Endothelial cell of umbilical vein (primary cell): ENCODE data around the gene PRAMEF8. TPM values are rescaled to one million over a fixed set of nuclear protein-coding genes. Genes with fewer than 3 reads are reported as not detected.
"Not testable (repeated sequence)": the region's sequence is repeated elsewhere in the genome, so short reads cannot be mapped to it uniquely, and the experiment has no call there.

Experiments used
- BruUV-seq: library from RNA; stranded (reverse); fragments of 400-500 nt; replicated peaks from 2 replicates; lab custom pipeline; 2021; lab: Mats Ljungman, UMichigan
- CTCF ChIA-PET: fragments of 300-600, 350-600 bp; sonication (Branson Sonifier 250); formaldehyde crosslinking; loops from one replicate; lab custom pipeline; 2021; ENCODE audit warnings: antibody characterized with exemption, inconsistent platforms; lab: Charles Lee
- POLR2A ChIA-PET: fragments of 300-600, 350-600 bp; sonication (Branson Sonifier 250); formaldehyde crosslinking; loops from one replicate; lab custom pipeline; 2021; ENCODE audit warnings: antibody characterized with exemption, inconsistent platforms; lab: Charles Lee
- DNase-seq: peaks from one replicate; pipeline ENCODE4 v3.0.0-alpha.2; 2011; ENCODE audit warnings: low read depth, low spot score
- FAIRE-seq: peaks from 2 replicates; lab custom pipeline; 2011; peaks lifted over from hg19 to GRCh38; lab: Jason Lieb, UNC
- H2AFZ ChIP-seq: 2 replicates; pipeline ENCODE4 v1.6.0; 2012; ENCODE audit warnings: low read depth, low read length, control low read depth, inconsistent platforms
- H3K27ac ChIP-seq: 2 replicates; pipeline ENCODE4 v1.5.1; 2011; ENCODE audit warnings: low read depth, mild to moderate bottlenecking, control low read depth, low read length, moderate library complexity; ENCODE audit not compliant: insufficient read depth
- H3K27me3 ChIP-seq, 2 experiments: 2 replicates each; pipeline versions ENCODE4 v1.6.0 to v1.6.1; 2011; ENCODE audit warnings: low read length in 2 of 2, mixed read lengths in 1 of 2; ENCODE audit not compliant: control insufficient read depth in 2 of 2, insufficient read depth in 2 of 2
- H3K36me3 ChIP-seq, 2 experiments: 2 replicates in 1 of 2; 3 replicates in 1 of 2; pipeline ENCODE4 v1.5.1; 2011; ENCODE audit warnings: low read length in 2 of 2, mild to moderate bottlenecking in 1 of 2, moderate library complexity in 1 of 2; ENCODE audit not compliant: control insufficient read depth in 2 of 2, insufficient read depth in 2 of 2; ENCODE audit errors: extremely low read depth in 1 of 2
- H3K4me1 ChIP-seq: 3 replicates; pipeline ENCODE4 v1.5.1; 2011; ENCODE audit warnings: mild to moderate bottlenecking, low read length; ENCODE audit not compliant: control insufficient read depth, insufficient read depth; ENCODE audit errors: extremely low read depth
- H3K4me2 ChIP-seq: 2 replicates; pipeline ENCODE4 v1.6.1; 2011; ENCODE audit warnings: low read length, control low read depth, mixed read lengths; ENCODE audit not compliant: insufficient read depth
- H3K4me3 ChIP-seq, 3 experiments: fragments of 200-600 bp in 1 of 3; sonication (generic), shearing (Covaris generic) in 1 of 3; replicated peaks in 1 of 3; 2 replicates each; pipeline ENCODE4 v1.5.1; 2011 to 2016; ENCODE audit warnings: control low read depth in 3 of 3, low read length in 3 of 3, mild to moderate bottlenecking in 2 of 3, inconsistent platforms in 1 of 3, low read depth in 1 of 3, moderate library complexity in 1 of 3; ENCODE audit not compliant: insufficient read depth in 1 of 3
- H3K79me2 ChIP-seq: 2 replicates; pipeline ENCODE4 v1.6.0; 2012; ENCODE audit warnings: low read length, inconsistent platforms; ENCODE audit not compliant: control insufficient read depth, insufficient read depth
- H3K9ac ChIP-seq: replicated peaks from 2 replicates; pipeline ENCODE3; 2011; ENCODE audit warnings: low read length, control low read depth; ENCODE audit not compliant: insufficient read depth; ENCODE audit errors: extremely low read depth
- H3K9me1 ChIP-seq: replicated peaks from 3 replicates; pipeline ENCODE4 v1.6.0; 2011; ENCODE audit warnings: mild to moderate bottlenecking, low read length; ENCODE audit not compliant: control insufficient read depth, insufficient read depth; ENCODE audit errors: extremely low read depth
- H3K9me3 ChIP-seq: replicated peaks from 2 replicates; pipeline ENCODE4 v1.5.1; 2012; ENCODE audit warnings: low read length, inconsistent platforms; ENCODE audit not compliant: control insufficient read depth, insufficient read depth
- H4K20me1 ChIP-seq: replicated peaks from 2 replicates; pipeline ENCODE3; 2011; ENCODE audit warnings: mild to moderate bottlenecking, low read length; ENCODE audit not compliant: control insufficient read depth, insufficient read depth; ENCODE audit errors: extremely low read depth
- dilution Hi-C: fragments of 300-500 bp; cut with MboI; formaldehyde crosslinking; loops from one replicate; pipeline ENCODE4 v1.15.0; 2019; ENCODE audit warnings: low sequenced_read_pairs; ENCODE audit not compliant: extremely low pct_ligation_motif_present
- intact Hi-C: fragments of 100-400 bp; cut with micrococcal nuclease; formaldehyde crosslinking; loops from one replicate; pipeline ENCODE4 v1.10.0; 2022
- polyA plus RNA-seq, 4 experiments: library from polyadenylated mRNA; depleted of rRNA in 3 of 4; stranded (reverse) in 3 of 4; unstranded in 1 of 4; fragments of >200 nt; gene quantifications; 2 replicates each; pipeline versions ENCODE4 v1.2.1 to v1.2.3, GENCODE V29; 2011 to 2012; ENCODE audit warnings: missing spikeins in 1 of 4
- total RNA-seq: library from RNA; stranded (reverse); gene quantifications from 2 replicates; pipeline ENCODE4 v1.2.3, GENCODE V29; 2021

Gene PRAMEF8
- total and polyA plus RNA-seq, 2 donors (not counting 3 experiments of a cell fraction or from before 2014, with no cell fraction given) = not detected

DNA sequence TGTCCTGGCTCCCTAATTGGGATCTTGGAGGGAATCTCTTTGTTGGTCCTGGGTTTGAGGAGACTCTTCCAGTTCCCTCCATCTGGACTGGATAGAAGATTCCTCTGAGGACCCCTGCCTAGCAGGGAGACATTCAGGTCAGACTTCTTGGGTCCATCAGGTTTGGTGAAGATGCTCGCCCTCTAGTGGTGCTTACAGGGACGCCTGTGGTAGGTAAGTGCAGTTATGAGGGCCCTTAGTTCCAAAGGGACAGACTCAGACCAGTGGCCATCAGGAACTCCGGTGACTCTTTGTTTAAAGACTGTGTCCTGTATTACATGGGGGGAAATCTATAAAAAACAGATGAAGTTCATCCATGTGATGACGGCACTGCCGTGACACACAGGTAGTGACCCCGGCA, 7.9 kb downstream of the PRAMEF8 start:
- FAIRE-seq, CTCF ChIA-PET, H3K9ac ChIP-seq, H3K79me2 ChIP-seq, H3K4me1 ChIP-seq, DNase-seq, H3K9me1 ChIP-seq, H3K9me3 ChIP-seq, H3K27ac ChIP-seq, H4K20me1 ChIP-seq, H3K4me2 ChIP-seq, H2AFZ ChIP-seq, BruUV-seq, H3K4me3 ChIP-seq, POLR2A ChIA-PET, H3K36me3 ChIP-seq, intact Hi-C loops, H3K27me3 ChIP-seq, dilution Hi-C loops: not testable (repeated sequence)

- dilution Hi-C loops, H3K27ac ChIP-seq, H2AFZ ChIP-seq, H3K4me3 ChIP-seq, intact Hi-C loops, POLR2A ChIA-PET, H3K9me3 ChIP-seq, H3K4me1 ChIP-seq, H3K4me2 ChIP-seq, BruUV-seq, H3K9ac ChIP-seq, FAIRE-seq, CTCF ChIA-PET, DNase-seq, H3K27me3 ChIP-seq, H4K20me1 ChIP-seq, H3K9me1 ChIP-seq, H3K79me2 ChIP-seq, H3K36me3 ChIP-seq: not testable (repeated sequence)
Observed at GRCh38 chr1:13265124-13265523, 19.8 kb downstream of the PRAMEF8 start.

DNA sequence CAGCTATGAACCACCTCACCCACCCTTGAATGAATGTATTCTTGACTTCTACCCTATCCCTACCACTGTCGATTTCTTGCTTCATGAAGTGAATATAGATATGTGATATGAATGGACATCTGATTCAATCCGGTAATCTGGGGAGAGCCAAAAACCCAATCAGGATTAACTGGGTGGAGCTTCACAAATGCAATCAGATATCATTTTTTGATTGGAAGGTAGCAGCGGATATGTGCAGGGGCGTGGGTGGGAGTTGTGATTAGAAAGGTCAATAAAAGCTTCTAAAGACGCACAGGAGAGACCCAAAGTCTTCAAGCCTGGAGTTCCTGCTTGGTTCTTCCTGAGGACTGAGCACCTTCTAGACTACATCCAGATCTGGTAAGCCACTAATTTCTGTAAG, 31.0 kb downstream of the PRAMEF8 start, which contains the start of gene PRAMEF5:
Gene PRAMEF5, plus strand, starts transcription at position 301 of the 400 bp plus-strand sequence. CDS start 5,071 bp downstream, outside the sequence.
- H3K4me1 ChIP-seq, FAIRE-seq, BruUV-seq, H3K4me3 ChIP-seq, H3K9ac ChIP-seq, H3K79me2 ChIP-seq, H3K27me3 ChIP-seq, dilution Hi-C loops, H3K9me3 ChIP-seq, H3K4me2 ChIP-seq, H3K27ac ChIP-seq, intact Hi-C loops, H3K36me3 ChIP-seq, H2AFZ ChIP-seq, H4K20me1 ChIP-seq, DNase-seq, POLR2A ChIA-PET, H3K9me1 ChIP-seq, CTCF ChIA-PET: not testable (repeated sequence)

- BruUV-seq, H3K9me3 ChIP-seq, FAIRE-seq, H3K4me1 ChIP-seq, H3K9me1 ChIP-seq, H2AFZ ChIP-seq, H3K27me3 ChIP-seq, H3K4me3 ChIP-seq, intact Hi-C loops, H3K4me2 ChIP-seq, H3K36me3 ChIP-seq, H3K9ac ChIP-seq, H4K20me1 ChIP-seq, DNase-seq, dilution Hi-C loops, POLR2A ChIA-PET, H3K79me2 ChIP-seq, H3K27ac ChIP-seq, CTCF ChIA-PET: not testable (repeated sequence)
Observed at GRCh38 chr1:13247122-13247521, 37.8 kb downstream of the PRAMEF8 start.
